ENCODE results near the gene TMEM182.

DNA sequence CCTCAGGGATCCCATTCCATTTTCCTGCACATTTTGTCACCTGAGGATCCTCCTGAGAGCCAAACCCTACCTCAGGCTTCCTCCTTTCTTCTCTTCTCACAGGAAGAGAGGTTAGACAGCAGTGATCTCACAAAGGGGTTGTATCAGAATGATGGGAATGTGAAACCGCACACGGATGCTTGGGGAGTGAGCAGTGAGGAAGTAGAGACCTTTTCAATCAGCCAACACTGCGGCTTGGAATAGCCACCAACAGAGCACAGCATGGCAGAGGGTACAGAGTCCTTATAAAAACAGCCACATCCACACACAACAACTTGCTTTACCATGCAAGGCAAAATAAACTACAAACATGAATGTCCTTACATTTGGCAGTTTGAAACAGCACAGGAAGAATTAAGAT is 8.7 kb downstream of the TMEM182 start:
- no peak for TF ChIP-seq CHD1 (IDR thresholded peaks at IDR 0.05; ENCODE audit: low read depth, low read length)
- no peak for TF ChIP-seq POLR2A (IDR thresholded peaks at IDR 0.05; ENCODE audit: low read depth, low read length)

Measured in IMR-90 (cell line).